ENCODE data around the gene KIF20B.

KIF20B gene, protein sequence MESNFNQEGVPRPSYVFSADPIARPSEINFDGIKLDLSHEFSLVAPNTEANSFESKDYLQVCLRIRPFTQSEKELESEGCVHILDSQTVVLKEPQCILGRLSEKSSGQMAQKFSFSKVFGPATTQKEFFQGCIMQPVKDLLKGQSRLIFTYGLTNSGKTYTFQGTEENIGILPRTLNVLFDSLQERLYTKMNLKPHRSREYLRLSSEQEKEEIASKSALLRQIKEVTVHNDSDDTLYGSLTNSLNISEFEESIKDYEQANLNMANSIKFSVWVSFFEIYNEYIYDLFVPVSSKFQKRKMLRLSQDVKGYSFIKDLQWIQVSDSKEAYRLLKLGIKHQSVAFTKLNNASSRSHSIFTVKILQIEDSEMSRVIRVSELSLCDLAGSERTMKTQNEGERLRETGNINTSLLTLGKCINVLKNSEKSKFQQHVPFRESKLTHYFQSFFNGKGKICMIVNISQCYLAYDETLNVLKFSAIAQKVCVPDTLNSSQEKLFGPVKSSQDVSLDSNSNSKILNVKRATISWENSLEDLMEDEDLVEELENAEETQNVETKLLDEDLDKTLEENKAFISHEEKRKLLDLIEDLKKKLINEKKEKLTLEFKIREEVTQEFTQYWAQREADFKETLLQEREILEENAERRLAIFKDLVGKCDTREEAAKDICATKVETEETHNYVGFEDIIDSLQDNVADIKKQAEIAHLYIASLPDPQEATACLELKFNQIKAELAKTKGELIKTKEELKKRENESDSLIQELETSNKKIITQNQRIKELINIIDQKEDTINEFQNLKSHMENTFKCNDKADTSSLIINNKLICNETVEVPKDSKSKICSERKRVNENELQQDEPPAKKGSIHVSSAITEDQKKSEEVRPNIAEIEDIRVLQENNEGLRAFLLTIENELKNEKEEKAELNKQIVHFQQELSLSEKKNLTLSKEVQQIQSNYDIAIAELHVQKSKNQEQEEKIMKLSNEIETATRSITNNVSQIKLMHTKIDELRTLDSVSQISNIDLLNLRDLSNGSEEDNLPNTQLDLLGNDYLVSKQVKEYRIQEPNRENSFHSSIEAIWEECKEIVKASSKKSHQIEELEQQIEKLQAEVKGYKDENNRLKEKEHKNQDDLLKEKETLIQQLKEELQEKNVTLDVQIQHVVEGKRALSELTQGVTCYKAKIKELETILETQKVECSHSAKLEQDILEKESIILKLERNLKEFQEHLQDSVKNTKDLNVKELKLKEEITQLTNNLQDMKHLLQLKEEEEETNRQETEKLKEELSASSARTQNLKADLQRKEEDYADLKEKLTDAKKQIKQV (N-terminal part only)

DNA sequence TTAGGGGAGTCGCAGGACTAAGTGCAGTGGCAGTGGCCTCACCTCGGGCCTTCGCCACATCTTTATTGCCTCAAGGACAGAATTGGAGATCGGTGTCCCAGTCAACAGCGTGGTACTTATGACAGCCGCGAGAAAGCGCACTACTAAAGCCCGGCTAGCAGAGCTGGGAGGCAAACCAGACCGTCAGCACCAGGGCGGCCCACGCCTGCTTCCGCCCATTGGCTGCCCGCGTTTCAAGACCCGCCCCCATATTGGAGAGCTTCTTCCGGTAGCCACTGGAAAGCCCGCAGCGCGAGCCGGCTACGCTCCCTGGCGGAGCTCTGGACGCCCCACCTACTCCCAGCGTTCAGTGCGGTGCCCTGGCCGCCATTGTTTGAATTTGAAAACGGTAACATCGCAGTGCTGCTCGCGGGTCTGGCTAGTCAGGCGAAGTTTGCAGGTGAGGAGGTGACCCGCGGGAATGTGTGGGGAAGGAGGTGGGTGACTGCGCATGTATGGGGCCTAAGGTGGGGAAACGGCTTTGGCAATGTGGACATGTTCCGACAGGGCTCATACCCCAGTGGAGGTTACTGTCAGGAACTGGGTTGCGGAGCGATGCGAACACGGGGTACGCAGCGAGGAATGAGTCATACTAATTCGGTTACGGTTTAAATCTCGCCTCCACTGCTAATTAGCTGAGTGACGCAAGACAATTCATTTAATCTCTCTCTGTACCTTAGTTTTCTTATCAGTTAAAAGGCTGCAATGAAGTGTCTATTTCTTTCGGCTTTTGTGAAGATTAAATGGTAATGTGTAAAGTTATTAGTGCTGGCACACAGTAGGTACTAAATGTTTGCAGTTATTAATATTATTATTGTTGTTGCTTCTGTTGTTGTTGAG, at the start of gene KIF20B:
TSS of gene KIF20B (plus strand) at position 349 of the 879 bp plus-strand sequence. CDS start 3,705 bp downstream, outside the sequence.
- peak; percentile 99 for DNase-seq (ENCODE audit: low spot score)

DNA sequence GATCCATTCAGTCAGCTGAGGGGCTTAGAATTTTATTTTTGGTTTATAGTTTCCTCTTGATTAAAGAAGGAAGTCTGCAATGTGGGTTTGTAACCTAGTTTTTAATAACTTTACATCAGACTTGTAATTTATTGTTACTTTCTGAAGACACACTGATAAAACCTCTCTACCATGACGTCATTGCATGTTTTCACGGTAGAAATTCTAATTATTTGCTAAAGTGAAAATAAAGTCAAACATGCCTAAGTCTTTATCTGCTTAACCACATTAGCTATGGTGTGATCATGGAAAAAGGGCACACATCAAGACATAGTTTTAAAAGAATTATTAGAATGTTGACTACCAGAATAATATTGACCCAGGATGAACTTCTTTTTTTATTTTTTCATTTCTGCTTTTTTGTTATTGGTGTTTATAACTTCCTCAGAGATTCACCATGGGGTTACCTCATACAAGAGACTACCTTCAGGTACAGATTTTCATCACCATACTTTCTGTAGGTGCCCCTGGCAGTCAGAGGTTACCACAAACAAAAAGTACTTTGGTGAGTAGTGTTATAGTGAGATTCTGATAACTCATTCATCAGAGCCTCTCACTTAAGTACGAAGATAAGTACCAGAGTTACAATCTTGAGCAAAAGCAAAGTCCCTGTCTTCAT, 49.3 kb upstream of the KIF20B start:
- DNase-seq (ENCODE audit: low spot score): no peak

DNA sequence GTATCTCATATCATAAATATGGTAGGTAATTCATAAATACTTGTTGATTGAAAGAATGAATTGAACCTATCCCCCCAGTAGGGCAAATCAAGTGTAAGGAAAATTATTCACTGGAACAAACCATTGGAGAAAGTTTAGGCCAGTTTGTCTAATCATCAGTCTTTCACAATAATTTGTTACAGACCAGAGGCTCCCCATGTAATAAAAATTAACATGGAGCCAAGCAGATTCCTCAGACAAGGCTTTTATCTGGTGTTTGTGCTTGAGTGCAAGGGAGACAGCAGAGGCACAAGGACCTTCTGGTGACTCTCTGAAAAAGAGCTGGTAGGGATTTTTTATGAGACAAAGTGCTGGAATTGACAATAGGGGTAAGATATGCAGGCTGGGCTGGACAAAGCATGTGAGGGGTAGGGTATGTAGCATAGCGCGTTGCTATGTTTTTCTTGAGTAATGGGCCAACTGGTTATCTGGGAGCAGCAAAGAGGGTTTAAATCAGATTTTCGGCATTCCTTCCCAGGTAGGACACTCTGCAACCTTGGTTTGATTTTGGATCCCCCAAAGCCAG, 48.5 kb upstream of the KIF20B start:
- DNase-seq (ENCODE audit: low spot score): no peak

DNA sequence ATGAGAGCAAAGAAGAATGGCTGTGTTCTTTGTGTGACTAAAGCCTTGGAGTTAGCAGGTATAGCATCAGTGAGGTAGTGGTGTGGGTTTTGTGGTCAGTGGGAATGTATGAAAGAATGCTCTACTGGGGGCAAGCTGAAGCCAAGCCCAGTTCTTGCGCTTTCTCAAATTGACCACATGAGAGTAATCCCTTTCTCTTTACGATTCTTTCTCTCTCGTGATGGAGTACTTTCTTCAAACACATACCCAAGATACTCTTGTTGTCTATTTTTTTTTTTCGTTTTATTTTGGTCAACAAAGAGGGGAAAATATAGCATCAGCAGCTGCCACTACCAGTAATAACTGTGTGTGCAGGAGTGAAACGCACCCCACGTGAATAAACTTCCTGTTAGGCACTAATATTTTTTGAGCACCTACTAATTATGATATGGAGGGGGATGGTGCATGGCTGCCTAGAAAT, 48.0 kb upstream of the KIF20B start:
- no peak for DNase-seq (ENCODE audit: low spot score)

DNA sequence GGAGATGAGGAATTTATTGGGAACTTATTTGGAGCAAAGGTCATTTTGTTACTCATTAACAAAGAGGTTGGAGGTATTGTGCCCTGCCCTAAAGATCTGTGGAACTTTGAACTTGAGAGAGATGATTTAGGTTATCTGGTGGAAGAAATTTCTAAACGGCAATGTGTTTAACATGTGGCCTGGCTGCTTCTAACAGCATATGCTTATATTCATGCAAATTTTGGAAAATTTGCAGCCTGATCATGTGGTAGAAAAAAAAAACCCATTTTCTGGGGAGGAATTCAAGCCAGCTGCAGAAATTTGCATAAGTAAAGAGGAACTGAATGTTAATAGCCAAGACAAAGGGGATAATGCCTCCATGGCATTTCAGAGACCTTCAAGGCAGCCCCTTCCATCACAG, 45.7 kb upstream of the KIF20B start:
- DNase-seq (ENCODE audit: low spot score): no peak

DNA sequence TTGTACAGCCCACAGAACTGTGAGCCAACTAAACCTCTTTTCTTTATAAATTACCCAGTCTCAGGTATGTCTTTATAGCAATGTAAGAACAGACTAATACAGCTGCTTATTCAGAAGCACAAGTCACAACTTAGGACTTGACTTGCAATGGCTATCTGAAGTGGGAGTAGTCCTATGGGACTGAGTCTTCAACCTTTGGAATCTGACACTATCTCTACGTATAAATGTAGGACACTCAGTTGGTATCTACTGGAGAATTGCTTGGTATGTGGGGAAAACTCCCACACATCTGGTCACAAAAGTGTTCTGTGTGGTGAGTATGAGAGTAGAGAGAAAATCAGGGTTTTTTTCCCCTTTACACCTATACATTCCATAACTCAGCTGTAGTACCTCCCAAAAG, 44.1 kb upstream of the KIF20B start:
- no peak for DNase-seq (ENCODE audit: low spot score)

DNA sequence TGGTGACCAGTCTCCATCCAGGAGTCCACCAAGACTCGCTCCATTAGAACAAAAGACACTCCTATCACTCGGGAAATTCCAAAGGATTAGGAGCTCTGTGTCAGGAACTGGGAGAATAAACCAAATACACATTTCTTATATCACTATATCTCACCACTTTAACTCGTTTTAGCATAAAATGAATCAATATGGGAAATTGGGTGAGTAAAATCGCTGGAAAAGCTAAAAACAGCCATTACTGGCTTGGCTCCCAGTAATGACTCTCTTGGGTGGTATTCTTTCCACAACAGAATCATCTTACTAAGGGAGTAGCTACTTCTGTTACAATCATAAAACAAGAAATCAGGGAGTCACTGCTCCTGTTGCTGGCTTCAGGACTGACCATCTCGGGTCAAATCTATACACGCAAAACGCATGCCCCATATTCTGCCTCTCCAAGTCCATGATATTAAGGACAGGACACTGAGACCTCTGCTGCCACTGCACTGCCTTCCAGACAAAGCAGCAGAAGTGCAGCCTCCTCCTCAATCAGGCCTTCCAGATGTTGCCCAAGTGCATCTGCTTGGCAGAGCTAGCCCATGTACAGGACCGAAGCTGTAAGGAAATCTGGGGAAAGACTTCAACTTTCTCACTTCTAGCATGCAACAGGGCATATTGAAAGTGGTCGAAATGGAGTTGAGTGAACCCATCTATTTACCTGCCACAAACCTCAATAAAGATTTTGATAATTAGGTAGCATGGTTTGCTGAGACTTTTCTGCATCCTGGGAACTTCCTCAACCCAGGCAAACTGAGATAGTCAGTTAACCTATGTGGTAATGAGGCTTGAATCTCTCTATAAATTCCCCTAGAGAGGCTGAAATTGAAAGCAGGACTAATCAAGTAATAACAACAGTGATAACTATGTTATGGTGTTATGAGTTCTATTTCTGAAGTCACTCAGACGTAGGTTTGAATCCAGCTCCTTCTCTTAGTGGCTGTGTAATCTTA, 42.0 kb upstream of the KIF20B start:
- DNase-seq (ENCODE audit: low spot score): peak; percentile 75

DNA sequence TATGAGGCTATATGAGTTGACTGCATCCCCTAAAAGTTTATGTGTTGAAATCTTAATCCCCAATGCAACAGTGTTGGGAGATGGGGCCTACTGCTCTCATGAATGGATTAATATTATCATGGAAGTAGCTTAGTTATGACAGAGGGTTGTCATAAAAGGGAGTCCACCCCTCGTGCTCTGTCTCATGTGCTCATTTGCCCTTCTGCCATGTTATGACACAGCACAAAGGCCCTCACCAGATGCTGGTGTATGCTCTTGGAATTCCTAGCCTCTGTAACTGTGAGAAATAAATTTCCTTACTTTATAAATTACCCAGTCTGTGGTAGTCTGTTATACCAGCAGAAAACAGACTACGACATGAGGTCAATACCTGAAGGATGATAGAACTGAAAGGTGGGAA, 38.8 kb upstream of the KIF20B start:
- no peak for DNase-seq (ENCODE audit: low spot score)

DNA sequence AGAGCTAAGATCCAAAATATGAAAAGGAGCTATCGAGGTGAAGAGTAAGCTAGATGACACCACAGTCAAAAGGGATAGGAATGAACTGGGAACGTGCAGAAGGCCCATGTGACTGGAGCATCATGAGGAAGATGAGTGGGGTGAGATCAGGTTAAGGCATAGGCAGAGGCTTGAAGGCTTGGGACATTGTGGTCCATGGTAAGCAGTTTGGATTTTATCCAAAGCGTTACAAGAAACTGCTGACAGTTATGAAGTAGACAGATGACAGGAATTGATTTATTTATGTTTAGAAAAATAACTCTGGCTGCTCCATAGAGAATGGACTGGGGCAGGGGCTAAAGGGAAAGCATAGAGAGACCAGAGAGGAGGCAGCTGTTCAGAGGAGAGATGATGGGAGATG, 38.2 kb upstream of the KIF20B start:
- DNase-seq (ENCODE audit: low spot score): no peak

DNA sequence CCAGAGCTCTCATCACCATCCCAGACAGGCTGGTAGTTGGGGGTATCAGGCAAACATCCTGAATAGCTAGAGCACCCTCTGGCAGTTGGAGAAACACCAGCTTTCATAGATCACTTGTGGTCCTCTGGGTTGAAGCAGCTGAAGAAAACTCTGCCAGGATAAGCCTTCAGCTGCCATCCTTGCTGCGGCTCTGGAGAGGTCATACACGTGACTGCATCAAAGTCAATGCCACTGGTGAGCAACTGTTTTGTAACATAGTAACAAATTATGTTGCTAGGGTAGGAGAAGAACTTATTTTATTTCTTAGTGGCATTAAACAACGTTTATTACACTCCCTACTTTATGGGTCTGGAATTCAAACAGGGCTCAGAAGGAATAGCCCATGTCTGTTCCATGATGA, 37.2 kb upstream of the KIF20B start:
- no peak for DNase-seq (ENCODE audit: low spot score)

DNA sequence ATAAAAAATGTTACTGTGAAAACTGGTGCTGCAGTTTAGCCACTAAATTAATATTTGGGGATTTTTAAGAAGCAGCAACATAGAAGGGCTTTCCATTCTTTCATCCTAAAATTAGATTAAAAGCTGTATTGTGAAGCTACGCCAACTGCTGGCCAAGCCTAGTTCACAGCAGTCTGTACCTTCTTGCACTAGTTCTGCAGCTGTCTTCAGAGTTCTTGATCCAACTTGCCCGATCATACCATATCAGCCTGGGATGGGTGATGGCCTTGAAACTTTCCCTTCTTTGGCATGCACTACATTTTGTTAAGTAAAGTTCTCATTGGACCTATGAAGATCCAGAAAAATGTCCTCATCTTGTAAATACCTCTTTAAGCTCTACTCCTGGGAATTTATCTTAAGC, 36.1 kb upstream of the KIF20B start:
- DNase-seq (ENCODE audit: low spot score): no peak

DNA sequence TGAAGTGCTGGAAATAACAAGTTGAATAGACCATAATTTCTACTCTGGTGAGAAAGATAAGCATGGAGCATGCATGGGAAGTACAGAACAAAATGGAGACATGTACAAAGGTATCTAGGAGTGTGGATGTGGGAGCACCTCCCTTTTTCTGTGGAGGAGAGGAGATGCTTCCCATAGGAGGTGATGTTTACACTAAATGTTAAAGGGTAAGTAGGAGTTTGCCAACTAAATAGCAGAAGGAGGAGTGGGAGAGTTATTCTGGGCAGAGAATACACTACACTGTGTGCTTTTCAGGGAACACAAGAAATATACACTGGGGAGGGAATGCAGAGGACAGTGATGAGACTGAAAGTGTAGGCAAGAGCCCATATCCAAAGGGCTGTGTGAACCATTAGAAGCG, 35.3 kb upstream of the KIF20B start:
- no peak for DNase-seq (ENCODE audit: low spot score)

DNA sequence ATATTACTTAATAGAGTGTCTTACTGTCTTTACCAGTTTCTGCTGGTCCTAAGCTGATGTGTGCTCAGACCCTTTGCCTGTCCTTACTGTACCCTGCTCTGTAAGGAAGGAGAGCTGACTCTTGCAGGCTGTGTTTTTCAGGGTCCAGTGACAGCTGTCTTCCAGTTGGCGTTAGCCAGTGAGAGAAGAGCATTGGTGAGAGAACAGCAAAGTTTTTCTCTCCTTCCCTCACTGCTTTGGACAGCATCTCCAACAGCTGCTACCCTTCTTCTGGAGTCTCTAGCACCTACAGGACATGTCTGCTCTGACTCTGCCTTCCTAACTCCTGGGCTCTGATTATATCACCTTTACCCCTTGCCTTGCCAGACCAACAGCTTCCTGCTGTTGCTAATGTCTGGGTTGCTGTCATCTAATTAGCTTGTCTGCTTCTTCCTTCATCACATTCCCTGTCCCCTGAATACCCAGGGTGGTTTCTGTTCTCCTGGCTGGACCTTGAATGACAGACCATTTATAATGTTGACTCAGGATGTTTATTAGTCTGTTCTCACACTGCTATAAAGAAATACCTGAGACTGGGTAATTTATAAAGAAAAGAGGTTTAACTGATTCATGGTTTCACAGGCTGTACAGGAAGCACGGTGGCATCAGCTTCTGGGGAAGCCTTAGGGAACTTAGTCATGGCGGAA, 32.9 kb upstream of the KIF20B start:
- DNase-seq (ENCODE audit: low spot score): no peak

DNA sequence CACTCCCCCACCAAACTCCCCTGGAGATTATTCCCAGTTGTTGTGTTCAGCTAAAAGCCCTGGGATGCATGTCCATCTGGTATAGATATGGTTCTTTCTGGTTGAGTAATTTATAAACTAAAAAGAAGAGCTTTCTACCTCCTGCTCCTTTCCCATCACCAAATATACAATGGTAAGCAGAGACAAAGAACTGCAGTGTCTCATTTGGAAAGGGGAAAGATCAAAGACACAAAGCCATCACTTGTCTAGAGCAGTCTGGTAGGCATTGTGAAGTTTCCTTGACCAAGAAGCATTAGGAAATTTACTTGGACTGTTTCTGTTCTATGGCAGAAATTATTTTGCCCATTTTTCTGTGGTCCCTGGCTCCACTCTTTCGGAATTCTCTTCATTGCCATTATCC, 31.4 kb upstream of the KIF20B start:
- no peak for DNase-seq (ENCODE audit: low spot score)

DNA sequence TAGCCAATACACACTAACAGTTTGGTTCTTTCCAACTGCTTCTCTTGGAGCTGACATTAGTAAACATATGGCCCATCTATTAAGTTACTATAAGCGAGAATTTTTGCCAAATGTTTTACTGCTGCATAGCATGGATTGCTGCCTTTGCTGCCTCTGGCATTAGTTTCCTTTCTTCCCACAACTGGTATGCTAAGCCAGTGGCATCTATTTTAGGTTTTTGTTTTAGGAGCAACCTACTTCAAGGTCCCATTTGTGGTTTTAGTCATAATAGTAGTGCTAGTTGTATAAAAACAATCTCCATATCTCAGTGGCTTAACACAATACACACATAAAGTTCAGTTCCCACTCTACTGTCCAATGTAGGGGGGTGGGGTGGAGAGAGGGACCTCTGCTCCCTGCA, 30.5 kb upstream of the KIF20B start:
- no peak for DNase-seq (ENCODE audit: low spot score)

DNA sequence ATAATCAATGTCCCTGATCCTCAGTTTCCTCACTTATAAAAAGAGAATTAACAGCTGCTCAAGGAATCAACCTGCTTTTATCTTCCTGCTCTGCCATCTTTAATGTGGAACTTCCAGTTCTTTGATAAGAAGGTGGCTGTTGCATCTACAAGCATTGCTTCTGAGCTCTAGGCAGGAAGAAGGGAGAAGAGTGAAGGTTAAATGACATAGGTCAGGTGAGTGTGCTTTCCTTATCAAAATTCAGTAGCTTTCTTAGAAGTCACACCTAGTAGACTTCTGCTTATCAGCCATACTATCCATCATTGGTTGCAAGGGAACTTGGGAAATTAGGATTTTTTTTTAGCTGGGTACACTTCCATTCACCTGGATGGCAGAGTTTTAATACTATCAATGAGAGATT, 24.0 kb upstream of the KIF20B start:
- no peak for DNase-seq (ENCODE audit: low spot score)

DNA sequence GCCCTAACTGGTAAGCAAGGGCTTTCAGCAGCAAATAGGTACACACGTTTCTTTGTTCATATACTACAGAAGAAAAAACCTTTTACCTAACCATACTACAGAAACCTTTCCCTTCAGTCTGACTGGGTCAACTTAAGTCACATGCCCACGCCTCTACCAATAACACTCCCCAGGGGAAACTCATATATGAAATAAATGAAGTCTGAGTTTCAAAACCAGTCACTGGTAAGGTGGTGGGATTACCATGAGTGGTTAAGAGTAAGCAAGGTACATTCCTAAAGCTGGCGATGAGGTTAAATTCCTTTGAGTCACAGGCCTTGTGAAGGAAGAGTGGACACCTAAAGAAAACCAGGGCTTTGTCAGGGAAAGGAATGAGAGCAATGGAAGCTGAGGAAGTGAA, 21.4 kb upstream of the KIF20B start:
- no peak for DNase-seq (ENCODE audit: low spot score)

DNA sequence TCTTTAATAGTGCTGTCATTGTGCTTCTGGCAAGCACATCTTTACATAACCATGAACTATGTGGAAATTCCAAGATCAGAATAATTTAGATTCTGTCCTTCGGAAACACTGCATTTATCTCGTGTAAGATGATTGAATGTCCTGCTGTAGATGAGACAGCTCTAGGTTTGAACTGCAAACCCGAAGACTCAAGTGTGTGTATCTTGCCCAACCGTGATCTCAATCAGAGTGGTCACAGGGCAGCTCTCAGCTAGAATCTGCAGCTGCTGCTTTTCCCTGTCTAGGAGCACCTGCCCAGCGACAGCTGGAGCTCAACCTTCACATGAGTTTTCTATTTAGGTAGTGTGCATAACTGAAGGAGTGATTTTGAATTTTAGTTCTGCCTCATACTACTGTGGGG, 17.5 kb upstream of the KIF20B start:
- no peak for DNase-seq (ENCODE audit: low spot score)

DNA sequence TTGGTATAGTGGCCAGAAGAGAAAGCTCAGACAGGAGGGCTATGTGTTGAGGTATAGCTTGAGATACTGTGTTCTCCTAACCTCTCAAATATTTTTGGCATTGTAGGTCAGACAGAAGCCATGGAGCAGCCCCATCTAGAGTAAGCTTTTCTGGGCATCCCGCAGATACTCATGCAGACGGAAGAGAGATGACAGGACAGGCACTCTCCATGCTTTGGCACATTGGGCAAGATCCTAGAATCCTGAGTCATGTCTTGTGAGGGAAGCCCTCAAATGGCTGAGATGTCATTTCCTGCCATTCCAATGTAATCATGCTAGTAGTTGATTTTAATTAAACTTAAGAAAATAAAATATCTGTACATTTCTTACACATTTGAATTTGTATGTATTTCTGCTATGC, 16.8 kb upstream of the KIF20B start:
- peak; percentile 56 for DNase-seq (ENCODE audit: low spot score)

Measured in AG20443 (cell line).